GM12878 (cell line): ENCODE results near the gene PRKCZ. TPM values are rescaled to one million over a fixed set of nuclear protein-coding genes. Genes with fewer than 3 reads are reported as not detected.
A peak's percentile ranks its signal among the peaks of the same experiment; 100 is the strongest.

Experiments
- ATAC-seq: fragments of 200-7000 bp; cut with Tn5 transposase; 3 replicates; pipeline ENCODE4 v1.9.1; 2020; ENCODE audit warnings: mild to moderate bottlenecking, moderate library complexity
- BruUV-seq: library from RNA; stranded (reverse); fragments of 400-500 nt; replicated peaks from 2 replicates; lab custom pipeline; 2021; lab: Mats Ljungman, UMichigan
- CTCF ChIA-PET: fragments of 300-600 bp; sonication (Branson Sonifier 250); formaldehyde crosslinking; extraction: SDS; loops from one replicate; lab custom pipeline; 2021; ENCODE audit warnings: inconsistent platforms; lab: Yijun Ruan, JAX
- POLR2A ChIA-PET: fragments of 350-600 bp; formaldehyde crosslinking; extraction: SDS; loops from one replicate; lab custom pipeline; 2021; ENCODE audit warnings: inconsistent platforms; lab: Charles Lee
- RAD21 ChIA-PET: fragments of 300-600 bp; sonication (Branson Sonifier 250); formaldehyde crosslinking; loops from one replicate; lab custom pipeline; 2023; ENCODE audit warnings: antibody characterized with exemption; ENCODE audit not compliant: unreplicated experiment; lab: Charles Lee
- SMC1A ChIA-PET: fragments of 300-600 bp; sonication (Branson Sonifier 250); formaldehyde crosslinking; loops from one replicate; lab custom pipeline; 2023; ENCODE audit not compliant: unreplicated experiment, uncharacterized antibody; lab: Charles Lee
- DNase-seq: peaks from one replicate; pipeline ENCODE4 v3.0.0-alpha.2; 2011; ENCODE audit warnings: low read depth, low spot score
- FAIRE-seq: peaks from 3 replicates; lab custom pipeline; 2011; peaks lifted over from hg19 to GRCh38; lab: Jason Lieb, UNC
- H2AFZ ChIP-seq: 2 replicates; pipeline ENCODE4 v1.6.0; 2011; ENCODE audit warnings: low read depth, low read length, control low read depth; ENCODE audit not compliant: control insufficient read depth
- H3K27ac ChIP-seq: 2 replicates; pipeline ENCODE4 v1.5.1; 2011; ENCODE audit warnings: control low read depth; ENCODE audit not compliant: control insufficient read depth, insufficient read depth
- H3K27me3 ChIP-seq, 2 experiments: replicated peaks in 1 of 2; 2 replicates each; pipeline versions ENCODE4 v1.6.0 to v1.6.1; 2011; ENCODE audit warnings: low read length in 1 of 2; ENCODE audit not compliant: control insufficient read depth in 2 of 2, insufficient read depth in 2 of 2
- H3K36me3 ChIP-seq, 2 experiments: 2 replicates each; pipeline ENCODE4 v1.5.1; 2011; ENCODE audit warnings: low read length in 1 of 2; ENCODE audit not compliant: control insufficient read depth in 2 of 2, insufficient read depth in 2 of 2
- H3K4me1 ChIP-seq: 2 replicates; pipeline ENCODE4 v1.6.1; 2011; ENCODE audit warnings: mild to moderate bottlenecking, low read length, moderate library complexity, mixed read lengths; ENCODE audit not compliant: control insufficient read depth, insufficient read depth
- H3K4me2 ChIP-seq: 2 replicates; pipeline ENCODE4 v1.6.0; 2011; ENCODE audit warnings: control low read depth; ENCODE audit not compliant: control insufficient read depth, insufficient read depth
- H3K4me3 ChIP-seq: fragments of 200-600 bp; sonication (generic); 2 replicates; pipeline ENCODE4 v1.5.1; 2016
- H3K79me2 ChIP-seq: 2 replicates; pipeline ENCODE4 v1.6.0; 2011; ENCODE audit warnings: low read length; ENCODE audit not compliant: control insufficient read depth, insufficient read depth
- H3K9ac ChIP-seq: 2 replicates; pipeline ENCODE4 v1.8.0; 2011; ENCODE audit warnings: low read length, control low read depth, mixed read lengths; ENCODE audit not compliant: control insufficient read depth, insufficient read depth
- H3K9me3 ChIP-seq: replicated peaks from 3 replicates; pipeline ENCODE4 v1.5.1; 2011; ENCODE audit warnings: mild to moderate bottlenecking, low read length; ENCODE audit not compliant: control insufficient read depth, insufficient read depth
- H4K20me1 ChIP-seq: 2 replicates; pipeline ENCODE4 v1.6.0; 2011; ENCODE audit not compliant: control insufficient read depth, insufficient read depth
- ATF7 ChIP-seq: fragments of 450-650 bp; IDR thresholded peaks from 2 replicates; pipeline ENCODE4 v1.6.1; 2016; ENCODE audit warnings: low read depth, mild to moderate bottlenecking
- EED ChIP-seq: sonication (generic); IDR thresholded peaks from 2 replicates; pipeline ENCODE4 v1.6.1; 2016; ENCODE audit warnings: antibody characterized with exemption, low read depth
- KDM1A ChIP-seq: fragments of 200-600 bp; sonication (generic); IDR thresholded peaks from 2 replicates; pipeline ENCODE4 v1.6.1; 2016; ENCODE audit warnings: borderline replicate concordance
- POLR2AphosphoS5 ChIP-seq: IDR thresholded peaks from 2 replicates; pipeline ENCODE4 v1.6.1; 2011; ENCODE audit warnings: mild to moderate bottlenecking, low read length, inconsistent platforms
- POU2F2 ChIP-seq: IDR thresholded peaks from 3 replicates; pipeline ENCODE4 v1.6.1; 2011; ENCODE audit warnings: low read depth, mild to moderate bottlenecking, low read length, borderline replicate concordance
- RAD51 ChIP-seq: fragments of 450-650 bp; IDR thresholded peaks from 2 replicates; pipeline ENCODE4 v1.6.1; 2016; ENCODE audit warnings: moderate library complexity, mild to moderate bottlenecking, inconsistent platforms
- RBBP5 ChIP-seq: fragments of 200-600 bp; sonication (generic); conservative IDR thresholded peaks from 2 replicates; pipeline ENCODE4 v1.6.1; 2016
- RFX5 ChIP-seq: IDR thresholded peaks from 2 replicates; pipeline ENCODE4 v1.6.1; 2011; ENCODE audit warnings: low read depth, low read length, improper control_type of control experiment
- STAT1 ChIP-seq: fragments of 450-650 bp; conservative IDR thresholded peaks from 2 replicates; pipeline ENCODE4 v1.6.1; 2014; ENCODE audit warnings: antibody characterized with exemption, mild to moderate bottlenecking
- TCF3 ChIP-seq: IDR thresholded peaks from 2 replicates; pipeline ENCODE4 v1.6.1; 2012; ENCODE audit warnings: low read depth, mild to moderate bottlenecking, low read length, borderline replicate concordance; ENCODE audit not compliant: insufficient read depth
- ZBED1 ChIP-seq: IDR thresholded peaks from 2 replicates; pipeline ENCODE4 v1.6.1; 2016; ENCODE audit warnings: borderline replicate concordance
- WGBS: methylation state at CpG from one replicate; pipeline ENCODE4 v1.1.6; 2016; ENCODE audit warnings: low lambda C conversion rate; ENCODE audit not compliant: insufficient replicate concordance, insufficient coverage; ENCODE audit errors: missing lambda C conversion rate; 5-methylcytosine and 5-hydroxymethylcytosine counted together
- in situ Hi-C: fragments of 300-500 bp; cut with MboI; formaldehyde crosslinking; loops from 9 replicates; pipeline ENCODE4 v1.14.3; 2018; ENCODE audit warnings: mixed read lengths
- intact Hi-C: fragments of 100-400 bp; cut with micrococcal nuclease; formaldehyde crosslinking; loops from one replicate; pipeline ENCODE4 v1.14.2; 2022; ENCODE audit not compliant: unreplicated experiment
- polyA plus RNA-seq, 11 experiments: library from polyadenylated mRNA; depleted of rRNA in 4 of 11; unstranded in 6 of 11; stranded (reverse) in 5 of 11; fragments of >200 nt; fragmentation: Nextera tagmentation in 4 of 11; fragmentation: Illumina TruSeq in 1 of 11; extraction: Ambion mirVana in 4 of 11; extraction: Trizol in 1 of 11; gene quantifications; 1 replicate in 1 of 11; 2 replicates in 10 of 11; pipeline versions ENCODE4 v1.2.1 to v1.2.3, GENCODE V29; 2011 to 2016; ENCODE audit warnings: inconsistent platforms in 2 of 11, missing spikeins in 2 of 11, low read depth in 1 of 11
- total RNA-seq, 4 experiments: library from RNA; depleted of rRNA in 3 of 4; stranded (reverse); fragments of >200 nt in 3 of 4; fragmentation: Illumina TruSeq in 1 of 4; extraction: Trizol in 1 of 4; gene quantifications; 2 replicates each; pipeline versions ENCODE4 v1.2.1 to v1.2.3, GENCODE V29; 2013 to 2021
- TF ChIP-seq, protein P1 (sequence below): IDR thresholded peaks from 2 replicates; pipeline ENCODE4 v1.6.1; 2012; ENCODE audit warnings: improper control_type of control experiment, low read depth, low read length; ENCODE audit not compliant: insufficient replicate concordance
- TF ChIP-seq, protein P2 (sequence below): fragments of 450-650 bp; IDR thresholded peaks from 2 replicates; pipeline ENCODE4 v1.6.1; 2014; ENCODE audit warnings: mild to moderate bottlenecking

PRKCZ gene
- total and polyA plus RNA-seq, 10 of the 15 experiments (the other 5 are each of a cell fraction or from before 2014, with no cell fraction given) = 0.05 to 1.9 (median 0.64) TPM; not detected in 1

DNA sequence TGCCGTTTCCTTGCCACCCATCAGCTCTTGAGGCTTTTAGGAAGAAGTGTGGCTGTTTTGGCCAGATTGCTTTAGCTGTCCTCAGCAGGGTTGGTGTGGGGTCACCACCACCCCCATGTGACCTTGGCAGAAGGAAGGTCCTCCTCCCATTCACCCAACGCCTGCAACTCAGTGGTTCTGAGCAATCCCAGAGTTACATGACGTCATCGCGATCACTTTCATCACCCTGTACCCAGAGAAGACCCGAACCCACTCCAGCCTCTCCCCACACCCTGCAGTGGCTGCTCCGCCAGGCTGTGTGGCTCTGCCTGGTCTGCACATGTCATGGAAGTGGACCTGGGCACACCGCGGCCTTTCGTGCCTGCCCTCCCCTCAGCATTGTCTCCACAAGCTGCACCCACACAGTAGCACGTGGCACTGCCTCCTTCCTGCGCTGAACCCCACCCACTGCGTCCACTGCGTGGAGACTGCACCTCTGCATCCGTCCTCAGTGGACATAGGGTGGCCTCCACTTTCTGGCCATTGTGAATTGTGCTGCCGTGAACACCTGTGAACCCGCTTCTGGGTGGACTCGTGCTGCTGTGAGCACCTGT lies 127.8 kb downstream of the PRKCZ start:
- Histone ChIP-seq H3K79me2 (no peaks in the 10 kb centered on the region), H3K4me3 (no peak overlapping the region), H2AFZ (no peak overlapping the region), H4K20me1 (no peaks in the 10 kb centered on the region), H3K27ac (no peak overlapping the region), H3K36me3 (no peaks in the 10 kb centered on the region), H3K9ac (no peak overlapping the region), H3K27me3 (no peaks in the 10 kb centered on the region), H3K4me2 (no peak overlapping the region), H3K4me1 (no peaks in the 10 kb centered on the region), H3K9me3 (no peaks in the 10 kb centered on the region)
- ChIA-PET RAD21 (no interaction called here), CTCF (no interaction called here), POLR2A (no interaction called here), SMC1A (no interaction called here)
- no peak for FAIRE-seq
- DNase-seq = no peak
- in situ Hi-C loops = no loop called here
- intact Hi-C loops = no loop called here
- WGBS = 77% methylated on average over 18 of the region's 18 CpGs
- no peak for ATAC-seq
- TF ChIP-seq ZBED1 = no peak
- TF ChIP-seq ATF7 = 0 out of 2 replicates have a peak, but pooled peaks have one; percentile 28
- no TSS peak for BruUV-seq

DNA sequence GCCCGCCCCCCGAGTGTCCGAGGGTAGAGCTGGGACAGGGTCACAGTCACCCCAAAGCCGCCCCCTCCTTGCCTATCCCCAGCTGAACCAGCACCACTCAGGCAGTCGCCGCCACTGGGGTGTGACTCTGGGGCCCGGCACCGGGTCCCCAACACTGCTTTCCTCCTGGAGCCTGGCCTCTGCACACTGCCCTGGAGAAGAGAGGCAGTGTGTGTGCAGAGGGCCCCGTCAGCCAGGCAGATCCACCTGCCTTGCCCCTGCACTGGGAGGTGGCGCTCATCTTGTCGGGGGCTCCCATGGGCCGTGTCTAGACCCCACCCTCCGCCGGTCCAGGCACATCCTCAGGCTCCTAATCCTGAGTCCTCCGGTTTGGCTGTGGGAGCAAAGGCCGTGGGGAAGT lies 128.7 kb downstream of the PRKCZ start:
- intact Hi-C loops (no loop called here), in situ Hi-C loops (no loop called here)
- no peak for ATAC-seq
- ChIA-PET SMC1A (no interaction called here), RAD21 (no interaction called here), POLR2A (no interaction called here), CTCF (no interaction called here)
- Histone ChIP-seq H3K27me3 (no peaks in the 10 kb centered on the region), H2AFZ (no peak overlapping the region), H4K20me1 (no peaks in the 10 kb centered on the region), H3K4me2 (no peak overlapping the region), H3K9ac (no peak overlapping the region), H3K4me3 (no peak overlapping the region), H3K9me3 (no peaks in the 10 kb centered on the region), H3K27ac (no peak overlapping the region), H3K4me1 (no peaks in the 10 kb centered on the region), H3K36me3 (no peaks in the 10 kb centered on the region), H3K79me2 (no peaks in the 10 kb centered on the region)
- no TSS peak for BruUV-seq
- WGBS = 70% methylated on average over 16 of the region's 16 CpGs
- DNase-seq = no peak
- FAIRE-seq = no peak
- TF ChIP-seq EED (no peak), RAD51 (no peak), KDM1A (no peak), TCF3 (no peak), POLR2AphosphoS5 (no peak), STAT1 (no peak), POU2F2 (no peak), RFX5 (no peak), RBBP5 (no peak)
- TF ChIP-seq, protein P1, sequence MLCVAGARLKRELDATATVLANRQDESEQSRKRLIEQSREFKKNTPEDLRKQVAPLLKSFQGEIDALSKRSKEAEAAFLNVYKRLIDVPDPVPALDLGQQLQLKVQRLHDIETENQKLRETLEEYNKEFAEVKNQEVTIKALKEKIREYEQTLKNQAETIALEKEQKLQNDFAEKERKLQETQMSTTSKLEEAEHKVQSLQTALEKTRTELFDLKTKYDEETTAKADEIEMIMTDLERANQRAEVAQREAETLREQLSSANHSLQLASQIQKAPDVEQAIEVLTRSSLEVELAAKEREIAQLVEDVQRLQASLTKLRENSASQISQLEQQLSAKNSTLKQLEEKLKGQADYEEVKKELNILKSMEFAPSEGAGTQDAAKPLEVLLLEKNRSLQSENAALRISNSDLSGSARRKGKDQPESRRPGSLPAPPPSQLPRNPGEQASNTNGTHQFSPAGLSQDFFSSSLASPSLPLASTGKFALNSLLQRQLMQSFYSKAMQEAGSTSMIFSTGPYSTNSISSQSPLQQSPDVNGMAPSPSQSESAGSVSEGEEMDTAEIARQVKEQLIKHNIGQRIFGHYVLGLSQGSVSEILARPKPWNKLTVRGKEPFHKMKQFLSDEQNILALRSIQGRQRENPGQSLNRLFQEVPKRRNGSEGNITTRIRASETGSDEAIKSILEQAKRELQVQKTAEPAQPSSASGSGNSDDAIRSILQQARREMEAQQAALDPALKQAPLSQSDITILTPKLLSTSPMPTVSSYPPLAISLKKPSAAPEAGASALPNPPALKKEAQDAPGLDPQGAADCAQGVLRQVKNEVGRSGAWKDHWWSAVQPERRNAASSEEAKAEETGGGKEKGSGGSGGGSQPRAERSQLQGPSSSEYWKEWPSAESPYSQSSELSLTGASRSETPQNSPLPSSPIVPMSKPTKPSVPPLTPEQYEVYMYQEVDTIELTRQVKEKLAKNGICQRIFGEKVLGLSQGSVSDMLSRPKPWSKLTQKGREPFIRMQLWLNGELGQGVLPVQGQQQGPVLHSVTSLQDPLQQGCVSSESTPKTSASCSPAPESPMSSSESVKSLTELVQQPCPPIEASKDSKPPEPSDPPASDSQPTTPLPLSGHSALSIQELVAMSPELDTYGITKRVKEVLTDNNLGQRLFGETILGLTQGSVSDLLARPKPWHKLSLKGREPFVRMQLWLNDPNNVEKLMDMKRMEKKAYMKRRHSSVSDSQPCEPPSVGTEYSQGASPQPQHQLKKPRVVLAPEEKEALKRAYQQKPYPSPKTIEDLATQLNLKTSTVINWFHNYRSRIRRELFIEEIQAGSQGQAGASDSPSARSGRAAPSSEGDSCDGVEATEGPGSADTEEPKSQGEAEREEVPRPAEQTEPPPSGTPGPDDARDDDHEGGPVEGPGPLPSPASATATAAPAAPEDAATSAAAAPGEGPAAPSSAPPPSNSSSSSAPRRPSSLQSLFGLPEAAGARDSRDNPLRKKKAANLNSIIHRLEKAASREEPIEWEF = no peak
- TF ChIP-seq, protein P2, sequence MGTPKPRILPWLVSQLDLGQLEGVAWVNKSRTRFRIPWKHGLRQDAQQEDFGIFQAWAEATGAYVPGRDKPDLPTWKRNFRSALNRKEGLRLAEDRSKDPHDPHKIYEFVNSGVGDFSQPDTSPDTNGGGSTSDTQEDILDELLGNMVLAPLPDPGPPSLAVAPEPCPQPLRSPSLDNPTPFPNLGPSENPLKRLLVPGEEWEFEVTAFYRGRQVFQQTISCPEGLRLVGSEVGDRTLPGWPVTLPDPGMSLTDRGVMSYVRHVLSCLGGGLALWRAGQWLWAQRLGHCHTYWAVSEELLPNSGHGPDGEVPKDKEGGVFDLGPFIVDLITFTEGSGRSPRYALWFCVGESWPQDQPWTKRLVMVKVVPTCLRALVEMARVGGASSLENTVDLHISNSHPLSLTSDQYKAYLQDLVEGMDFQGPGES = no peak
